Fibroblast of pulmonary artery (primary cell): ENCODE data around the gene RPS27.
A peak's percentile ranks its signal among the peaks of the same experiment; 100 is the strongest.
"Not testable (repeated sequence)": the region's sequence is repeated elsewhere in the genome, so short reads cannot be mapped to it uniquely, and the experiment has no call there.

Source experiments
- DNase-seq: peaks from one replicate; pipeline ENCODE4 v3.0.0-alpha.2; 2010; ENCODE audit warnings: low read depth
- H3K4me3 ChIP-seq: replicated peaks from 2 replicates; pipeline ENCODE4 v1.5.1; 2011; ENCODE audit warnings: low read depth, mild to moderate bottlenecking, control low read depth, low read length, moderate library complexity
- TF ChIP-seq, protein P1 (sequence below): IDR thresholded peaks from 2 replicates; pipeline ENCODE4 v1.5.1; 2011; ENCODE audit warnings: mild to moderate bottlenecking, control low read depth, low read length, inconsistent platforms; ENCODE audit errors: missing control alignments

The RPS27 gene

GRCh38 chr1:153977250-153978240 is 13.0 kb upstream of the RPS27 start, which contains the start of gene JTB:
Gene JTB, minus strand, starts transcription at chr1:153977674. Its CDS starts 422 bp downstream, at chr1:153977252.
- peak; percentile 78 for DNase-seq
- TF ChIP-seq, protein P1, sequence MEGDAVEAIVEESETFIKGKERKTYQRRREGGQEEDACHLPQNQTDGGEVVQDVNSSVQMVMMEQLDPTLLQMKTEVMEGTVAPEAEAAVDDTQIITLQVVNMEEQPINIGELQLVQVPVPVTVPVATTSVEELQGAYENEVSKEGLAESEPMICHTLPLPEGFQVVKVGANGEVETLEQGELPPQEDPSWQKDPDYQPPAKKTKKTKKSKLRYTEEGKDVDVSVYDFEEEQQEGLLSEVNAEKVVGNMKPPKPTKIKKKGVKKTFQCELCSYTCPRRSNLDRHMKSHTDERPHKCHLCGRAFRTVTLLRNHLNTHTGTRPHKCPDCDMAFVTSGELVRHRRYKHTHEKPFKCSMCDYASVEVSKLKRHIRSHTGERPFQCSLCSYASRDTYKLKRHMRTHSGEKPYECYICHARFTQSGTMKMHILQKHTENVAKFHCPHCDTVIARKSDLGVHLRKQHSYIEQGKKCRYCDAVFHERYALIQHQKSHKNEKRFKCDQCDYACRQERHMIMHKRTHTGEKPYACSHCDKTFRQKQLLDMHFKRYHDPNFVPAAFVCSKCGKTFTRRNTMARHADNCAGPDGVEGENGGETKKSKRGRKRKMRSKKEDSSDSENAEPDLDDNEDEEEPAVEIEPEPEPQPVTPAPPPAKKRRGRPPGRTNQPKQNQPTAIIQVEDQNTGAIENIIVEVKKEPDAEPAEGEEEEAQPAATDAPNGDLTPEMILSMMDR: no peak
- peak within 1 kb of the TSS; percentile 94 for H3K4me3 ChIP-seq

DNA sequence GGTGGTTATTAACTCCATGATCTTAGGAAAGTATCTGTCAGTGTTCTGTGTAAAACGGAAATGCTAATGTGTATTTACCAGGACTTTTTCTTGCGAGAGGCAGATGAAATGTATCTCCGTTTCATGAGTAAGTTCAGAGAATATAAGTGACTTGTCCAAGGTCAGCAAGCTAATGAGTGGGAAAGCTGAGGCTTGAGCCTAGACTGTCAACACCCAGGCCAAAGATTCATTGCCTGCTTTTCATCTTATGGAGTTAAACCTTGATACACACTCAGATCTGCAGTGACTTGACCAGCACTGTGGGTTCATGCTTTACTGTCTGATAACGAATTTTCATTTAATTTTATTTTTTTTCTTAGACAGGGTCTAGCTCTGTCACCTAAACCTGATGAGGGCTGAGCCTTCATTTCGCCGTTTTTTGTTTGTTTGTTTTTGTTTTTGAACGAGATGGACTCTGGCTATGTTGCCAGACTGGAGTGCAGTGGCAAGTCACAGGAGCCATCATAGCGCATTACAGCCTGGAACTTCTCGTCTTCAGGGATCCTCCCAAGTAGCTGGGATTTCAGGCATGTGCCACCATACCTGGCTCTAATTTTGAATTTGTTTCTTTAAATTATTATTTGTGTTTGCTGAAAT is 12.2 kb upstream of the RPS27 start:
- peak overlapping the region; percentile 94 for H3K4me3 ChIP-seq
- no peak for DNase-seq
- TF ChIP-seq, protein P1: no peak

DNA sequence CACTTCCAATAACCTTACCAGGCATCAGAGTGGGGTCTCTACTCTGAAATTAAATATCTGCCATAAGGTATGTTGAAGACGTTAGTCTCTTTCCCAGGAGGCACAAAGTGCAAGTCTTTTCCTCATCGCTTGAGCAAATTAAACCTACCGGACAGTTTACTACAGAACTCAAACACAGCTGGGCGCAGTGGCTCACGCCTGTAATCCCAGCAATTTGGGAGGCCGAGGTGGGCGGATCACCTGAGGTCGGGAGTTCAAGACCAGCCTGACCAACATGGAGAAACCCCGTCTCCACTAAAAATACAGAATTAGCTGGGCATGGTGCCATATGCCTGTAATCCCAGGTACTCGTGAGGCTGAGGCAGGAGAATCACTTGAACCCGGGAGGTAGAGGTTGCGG is 11.5 kb upstream of the RPS27 start:
- not testable (repeated sequence) for DNase-seq, H3K4me3 ChIP-seq

- not testable (repeated sequence) for DNase-seq, H3K4me3 ChIP-seq
These were observed 8.8 kb upstream of the RPS27 start for GRCh38 chr1:153981735-153982134.

GRCh38 chr1:153984123-153984894 is 6.3 kb upstream of the RPS27 start:
- DNase-seq: peak; percentile 26
- H3K4me3 ChIP-seq: peak overlapping the region; percentile 70
- TF ChIP-seq, protein P1: no peak

- peak; percentile 84 for DNase-seq
- H3K4me3 ChIP-seq: peak overlapping the region; percentile 70
- TF ChIP-seq, protein P1: no peak
These were observed 5.1 kb upstream of the RPS27 start for GRCh38 chr1:153985341-153985912.

GRCh38 chr1:153985941-153986761 is 4.4 kb upstream of the RPS27 start, which contains the start of gene RAB13:
Gene RAB13, minus strand, starts transcription at chr1:153986339. Its CDS starts 103 bp downstream, at chr1:153986236.
- peak; percentile 86 for DNase-seq
- TF ChIP-seq, protein P1: no peak
- H3K4me3 ChIP-seq: peak within 1 kb of the TSS; percentile 70
